Measurements from ENCODE around the gene SELENOM. TPM values are rescaled to one million over a fixed set of nuclear protein-coding genes. Genes with fewer than 3 reads are reported as not detected.

Gene SELENOM
- total and polyA plus RNA-seq, 2 donors from 2014 or later = 154 to 291 TPM

GRCh38 chr22:31102441-31103081 is 4.8 kb downstream of the SELENOM start:
- no peaks in the 10 kb centered on the region for H3K27me3 ChIP-seq (ENCODE audit: control insufficient read depth, insufficient read depth, low read length)
- TF ChIP-seq CTCF (IDR thresholded peaks at IDR 0.05; ENCODE audit: borderline replicate concordance, extremely low read depth, insufficient read depth) = no peak
- H3K36me3 ChIP-seq (ENCODE audit: control insufficient read depth in 2 of 3, insufficient read depth in 3 of 3, low read length in 3 of 3) = peaks cover 0 to 25% (median 16%) of the 10 kb centered on the region in 3 donors
- no peak for FAIRE-seq
- no peak overlapping the region for H3K27ac ChIP-seq (ENCODE audit: low read depth in 2 of 2, low read length in 2 of 2)
- intact Hi-C loops (cut with DNase I) = no loop called here
- H3K4me1 ChIP-seq (ENCODE audit: control insufficient read depth in 2 of 3, insufficient read depth in 2 of 3, low read depth in 1 of 3, low read length in 3 of 3) = peaks cover 0 to 12% (median 0%) of the 10 kb centered on the region in 3 donors
- no peak overlapping the region for H3K9ac ChIP-seq (ENCODE audit: low read length in 3 of 3)
- DNase-seq = peak in 1 of 5 donors; percentile 91
- no peaks in the 10 kb centered on the region for H3K9me3 ChIP-seq (ENCODE audit: control insufficient read depth in 2 of 3, insufficient read depth in 1 of 3, low read length in 3 of 3)
- no peak overlapping the region for H3K4me3 ChIP-seq (ENCODE audit: low read length in 3 of 3)

DNA sequence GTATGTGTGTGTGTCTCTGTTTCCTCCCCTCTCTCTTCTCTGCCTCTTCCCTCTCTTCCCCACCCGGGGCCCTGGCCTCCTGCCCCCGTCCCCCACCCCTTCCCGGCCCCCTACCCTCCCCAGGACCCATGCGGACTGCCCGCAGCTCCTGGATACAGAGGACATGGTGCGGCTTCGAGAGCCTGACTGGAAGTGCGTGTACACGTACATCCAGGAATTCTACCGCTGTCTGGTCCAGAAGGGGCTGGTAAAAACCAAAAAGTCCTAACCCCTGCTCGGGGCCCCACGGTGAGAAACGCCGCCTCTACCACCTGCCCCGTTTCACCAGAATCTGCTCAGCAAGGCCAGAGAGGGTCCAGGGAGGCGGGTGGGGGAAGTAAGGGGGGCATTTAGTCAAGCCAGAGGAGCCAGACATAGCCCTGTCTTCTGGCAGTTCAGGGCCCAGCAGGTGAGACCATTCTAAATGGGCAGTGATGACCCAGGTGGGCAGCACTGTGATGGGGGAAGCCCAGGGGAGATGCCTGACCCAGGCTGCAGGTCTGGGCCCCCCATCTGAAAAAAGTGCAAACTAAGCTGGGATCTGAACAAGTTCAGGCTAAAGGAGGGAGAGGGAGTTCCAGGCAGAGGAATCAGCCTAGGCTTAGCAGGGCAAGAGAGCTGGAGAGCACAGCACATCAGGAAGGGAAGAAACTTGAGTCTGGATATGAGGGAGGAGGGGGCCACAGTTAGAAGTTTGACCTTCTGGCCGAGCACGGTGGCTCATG is 6.4 kb downstream of the SELENOM start:
- FAIRE-seq = no peak

GRCh38 chr22:31099841-31100761 is 7.3 kb downstream of the SELENOM start:
- intact Hi-C loops (cut with DNase I) = no loop called here
- no peak for TF ChIP-seq CTCF (IDR thresholded peaks at IDR 0.05; ENCODE audit: borderline replicate concordance, extremely low read depth, insufficient read depth)
- Histone ChIP-seq H3K9ac (ENCODE audit: low read length in 3 of 3) (no peak overlapping the region), H3K27ac (ENCODE audit: low read depth in 2 of 2, low read length in 2 of 2) (no peak overlapping the region), H3K4me3 (ENCODE audit: low read length in 3 of 3) (no peak overlapping the region), H3K9me3 (ENCODE audit: control insufficient read depth in 2 of 3, insufficient read depth in 1 of 3, low read length in 3 of 3) (no peaks in the 10 kb centered on the region), H3K27me3 (ENCODE audit: control insufficient read depth, insufficient read depth, low read length) (no peaks in the 10 kb centered on the region), H3K36me3 (ENCODE audit: control insufficient read depth in 2 of 3, insufficient read depth in 3 of 3, low read length in 3 of 3) (peaks cover 0 to 40% (median 33%) of the 10 kb centered on the region in 3 donors), H3K4me1 (ENCODE audit: control insufficient read depth in 2 of 3, insufficient read depth in 2 of 3, low read depth in 1 of 3, low read length in 3 of 3) (no peaks in the 10 kb centered on the region)
- DNase-seq (no peak), FAIRE-seq (no peak)

More for the DNA sequence above, 6.4 kb downstream of the SELENOM start:
- no peak overlapping the region for H3K4me3 ChIP-seq (ENCODE audit: low read length in 3 of 3)
- no peak overlapping the region for H3K27ac ChIP-seq (ENCODE audit: low read depth in 2 of 2, low read length in 2 of 2)
- no peak for TF ChIP-seq CTCF (IDR thresholded peaks at IDR 0.05; ENCODE audit: borderline replicate concordance, extremely low read depth, insufficient read depth)
- no peak overlapping the region for H3K9ac ChIP-seq (ENCODE audit: low read length in 3 of 3)
- no peaks in the 10 kb centered on the region for H3K9me3 ChIP-seq (ENCODE audit: control insufficient read depth in 2 of 3, insufficient read depth in 1 of 3, low read length in 3 of 3)
- H3K36me3 ChIP-seq (ENCODE audit: control insufficient read depth in 2 of 3, insufficient read depth in 3 of 3, low read length in 3 of 3) = peaks cover 0 to 38% (median 25%) of the 10 kb centered on the region in 3 donors
- peaks cover 0 to 8% (median 0%) of the 10 kb centered on the region in 3 donors for H3K4me1 ChIP-seq (ENCODE audit: control insufficient read depth in 2 of 3, insufficient read depth in 2 of 3, low read depth in 1 of 3, low read length in 3 of 3)
- no peak for DNase-seq
- no peaks in the 10 kb centered on the region for H3K27me3 ChIP-seq (ENCODE audit: control insufficient read depth, insufficient read depth, low read length)
- intact Hi-C loops (cut with DNase I) = no loop called here

Measured in kidney (tissue), 14 donors.